Skeletal muscle cell (primary cell): Measurements from ENCODE around the gene CAMSAP1.
"Not testable (repeated sequence)": the region's sequence is repeated elsewhere in the genome, so short reads cannot be mapped to it uniquely, and the experiment has no call there.

ENCODE experiments used
- DNase-seq: peaks from one replicate; pipeline ENCODE4 v3.0.0-alpha.2; 2010; ENCODE audit warnings: low read depth
- H3K4me3 ChIP-seq: 2 replicates; pipeline ENCODE4 v1.5.1; 2011; ENCODE audit warnings: low read depth, mild to moderate bottlenecking, control low read depth, low read length, moderate library complexity

The CAMSAP1 gene

GRCh38 chr9:135907431-135908092 is at the start of gene CAMSAP1:
Gene CAMSAP1, minus strand, starts transcription at chr9:135907546. Its CDS starts 387 bp downstream, at chr9:135907159.
- H3K4me3 ChIP-seq: peak within 1 kb of the TSS; percentile 75
- peak; percentile 71 for DNase-seq

- no peak for DNase-seq
- no peak overlapping the region for H3K4me3 ChIP-seq
Measured at GRCh38 chr9:135956802-135957174, 49.4 kb upstream of the CAMSAP1 start.

- no peak overlapping the region for H3K4me3 ChIP-seq
- DNase-seq: no peak
Measured at GRCh38 chr9:135955934-135956801, 48.8 kb upstream of the CAMSAP1 start.

- no peak for DNase-seq
- no peak overlapping the region for H3K4me3 ChIP-seq
Measured at GRCh38 chr9:135952664-135953206, 45.4 kb upstream of the CAMSAP1 start.

GRCh38 chr9:135951889-135952663 is 44.7 kb upstream of the CAMSAP1 start:
- peak; percentile 48 for DNase-seq

GRCh38 chr9:135951310-135951709 is 44.0 kb upstream of the CAMSAP1 start:
- not testable (repeated sequence) for DNase-seq, H3K4me3 ChIP-seq

More at GRCh38 chr9:135951889-135952663, 44.7 kb upstream of the CAMSAP1 start:
- H3K4me3 ChIP-seq: no peak overlapping the region

GRCh38 chr9:135950841-135951240 is 43.5 kb upstream of the CAMSAP1 start:
- H3K4me3 ChIP-seq, DNase-seq: not testable (repeated sequence)

- no peak for DNase-seq
- H3K4me3 ChIP-seq: no peak overlapping the region
Measured at GRCh38 chr9:135950135-135950682, 42.9 kb upstream of the CAMSAP1 start.

- H3K4me3 ChIP-seq: no peak overlapping the region
- DNase-seq: no peak
Measured at GRCh38 chr9:135949501-135950134, 42.3 kb upstream of the CAMSAP1 start.

GRCh38 chr9:135948968-135949367 is 41.6 kb upstream of the CAMSAP1 start:
- H3K4me3 ChIP-seq: no peak overlapping the region
- no peak for DNase-seq

- no peak overlapping the region for H3K4me3 ChIP-seq
- no peak for DNase-seq
Measured at GRCh38 chr9:135948446-135948845, 41.1 kb upstream of the CAMSAP1 start.

- DNase-seq: no peak
- no peak overlapping the region for H3K4me3 ChIP-seq
Measured at GRCh38 chr9:135947582-135947981, 40.2 kb upstream of the CAMSAP1 start.

- not testable (repeated sequence) for DNase-seq, H3K4me3 ChIP-seq
Measured at GRCh38 chr9:135947105-135947504, 39.8 kb upstream of the CAMSAP1 start.

GRCh38 chr9:135946392-135946994 is 39.1 kb upstream of the CAMSAP1 start:
- no peak overlapping the region for H3K4me3 ChIP-seq
- DNase-seq: no peak

- DNase-seq: no peak
- no peak overlapping the region for H3K4me3 ChIP-seq
Measured at GRCh38 chr9:135945969-135946368, 38.6 kb upstream of the CAMSAP1 start.

- no peak overlapping the region for H3K4me3 ChIP-seq
- DNase-seq: no peak
Measured at GRCh38 chr9:135944444-135945252, 37.3 kb upstream of the CAMSAP1 start.

- not testable (repeated sequence) for H3K4me3 ChIP-seq, DNase-seq
Measured at GRCh38 chr9:135943604-135944003, 36.3 kb upstream of the CAMSAP1 start.
